Prostate gland (tissue), 2 donors: ENCODE data around the gene SCLT1.

Experiments used
- POLR2A ChIP-seq: fragments of 450-650 bp; IDR thresholded peaks from one replicate; pipeline ENCODE4 v1.6.1; 2016; ENCODE audit warnings: antibody characterized with exemption, mild to moderate bottlenecking
- POLR2AphosphoS5 ChIP-seq: sonication (generic); formaldehyde crosslinking; IDR thresholded peaks from one replicate; pipeline ENCODE4 v1.6.1; 2017; ENCODE audit warnings: antibody characterized with exemption
- TF ChIP-seq, protein P1 (sequence below), 4 experiments: fragments of 200-600 bp in 2 of 4; fragments of 450-650 bp in 2 of 4; sonication (generic) in 2 of 4; IDR thresholded peaks; 1 replicate in 3 of 4; 2 replicates in 1 of 4; pipeline ENCODE4 v1.5.1; 2016 to 2019; ENCODE audit warnings: antibody characterized with exemption in 4 of 4, mild to moderate bottlenecking in 2 of 4, moderate library complexity in 2 of 4

DNA sequence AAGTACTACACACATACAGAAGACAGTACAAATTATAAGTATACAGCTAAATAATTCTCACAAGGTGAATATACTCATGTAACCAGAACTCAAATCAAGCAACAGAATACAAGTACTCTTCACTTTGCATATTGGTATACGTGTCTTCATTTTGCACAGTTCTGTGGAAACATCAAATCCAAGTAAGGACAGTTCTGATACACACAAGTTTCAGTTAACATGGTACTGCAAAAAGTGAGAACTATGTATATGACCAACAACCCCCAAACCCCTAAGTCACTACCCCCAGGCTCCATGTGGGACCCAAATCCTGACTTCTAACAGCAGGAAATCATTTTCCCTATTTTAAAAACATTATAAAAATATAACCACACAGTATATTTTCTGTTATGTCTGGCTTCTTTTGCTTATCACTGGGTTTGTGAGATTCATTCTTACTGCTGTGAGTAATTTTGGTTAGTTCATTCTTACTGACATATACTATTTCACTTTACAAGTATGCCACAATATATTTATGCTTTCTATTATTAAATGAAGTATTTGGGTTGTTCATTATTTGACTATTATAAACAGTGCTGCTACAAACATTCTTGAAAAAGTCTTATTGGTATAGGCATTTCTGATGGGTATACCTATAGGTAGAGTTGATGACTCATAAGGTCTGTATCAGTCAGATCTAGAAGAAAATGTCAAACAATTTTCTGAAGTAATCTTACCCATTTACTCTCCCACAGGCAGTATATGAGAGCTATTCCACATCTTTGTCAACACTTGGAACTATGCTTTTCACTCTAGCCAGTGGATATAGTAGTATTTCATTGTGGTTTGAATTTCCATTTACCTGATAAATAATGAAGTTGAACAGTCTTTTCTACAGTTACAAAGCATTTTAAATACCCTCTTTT is 47.0 kb downstream of the SCLT1 start:
- TF ChIP-seq, protein P1, sequence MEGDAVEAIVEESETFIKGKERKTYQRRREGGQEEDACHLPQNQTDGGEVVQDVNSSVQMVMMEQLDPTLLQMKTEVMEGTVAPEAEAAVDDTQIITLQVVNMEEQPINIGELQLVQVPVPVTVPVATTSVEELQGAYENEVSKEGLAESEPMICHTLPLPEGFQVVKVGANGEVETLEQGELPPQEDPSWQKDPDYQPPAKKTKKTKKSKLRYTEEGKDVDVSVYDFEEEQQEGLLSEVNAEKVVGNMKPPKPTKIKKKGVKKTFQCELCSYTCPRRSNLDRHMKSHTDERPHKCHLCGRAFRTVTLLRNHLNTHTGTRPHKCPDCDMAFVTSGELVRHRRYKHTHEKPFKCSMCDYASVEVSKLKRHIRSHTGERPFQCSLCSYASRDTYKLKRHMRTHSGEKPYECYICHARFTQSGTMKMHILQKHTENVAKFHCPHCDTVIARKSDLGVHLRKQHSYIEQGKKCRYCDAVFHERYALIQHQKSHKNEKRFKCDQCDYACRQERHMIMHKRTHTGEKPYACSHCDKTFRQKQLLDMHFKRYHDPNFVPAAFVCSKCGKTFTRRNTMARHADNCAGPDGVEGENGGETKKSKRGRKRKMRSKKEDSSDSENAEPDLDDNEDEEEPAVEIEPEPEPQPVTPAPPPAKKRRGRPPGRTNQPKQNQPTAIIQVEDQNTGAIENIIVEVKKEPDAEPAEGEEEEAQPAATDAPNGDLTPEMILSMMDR (IDR thresholded peaks at IDR 0.05) = no peak
- TF ChIP-seq POLR2A (no peak), POLR2AphosphoS5 (no peak)
